NCI-H524 (cell line): ENCODE data around the gene GNPTG.

ENCODE experiments used
- DNase-seq, 2 experiments: peaks; one replicate each; lab custom pipeline; 2025; lab: John Stamatoyannopoulos, UW

The GNPTG gene

DNA sequence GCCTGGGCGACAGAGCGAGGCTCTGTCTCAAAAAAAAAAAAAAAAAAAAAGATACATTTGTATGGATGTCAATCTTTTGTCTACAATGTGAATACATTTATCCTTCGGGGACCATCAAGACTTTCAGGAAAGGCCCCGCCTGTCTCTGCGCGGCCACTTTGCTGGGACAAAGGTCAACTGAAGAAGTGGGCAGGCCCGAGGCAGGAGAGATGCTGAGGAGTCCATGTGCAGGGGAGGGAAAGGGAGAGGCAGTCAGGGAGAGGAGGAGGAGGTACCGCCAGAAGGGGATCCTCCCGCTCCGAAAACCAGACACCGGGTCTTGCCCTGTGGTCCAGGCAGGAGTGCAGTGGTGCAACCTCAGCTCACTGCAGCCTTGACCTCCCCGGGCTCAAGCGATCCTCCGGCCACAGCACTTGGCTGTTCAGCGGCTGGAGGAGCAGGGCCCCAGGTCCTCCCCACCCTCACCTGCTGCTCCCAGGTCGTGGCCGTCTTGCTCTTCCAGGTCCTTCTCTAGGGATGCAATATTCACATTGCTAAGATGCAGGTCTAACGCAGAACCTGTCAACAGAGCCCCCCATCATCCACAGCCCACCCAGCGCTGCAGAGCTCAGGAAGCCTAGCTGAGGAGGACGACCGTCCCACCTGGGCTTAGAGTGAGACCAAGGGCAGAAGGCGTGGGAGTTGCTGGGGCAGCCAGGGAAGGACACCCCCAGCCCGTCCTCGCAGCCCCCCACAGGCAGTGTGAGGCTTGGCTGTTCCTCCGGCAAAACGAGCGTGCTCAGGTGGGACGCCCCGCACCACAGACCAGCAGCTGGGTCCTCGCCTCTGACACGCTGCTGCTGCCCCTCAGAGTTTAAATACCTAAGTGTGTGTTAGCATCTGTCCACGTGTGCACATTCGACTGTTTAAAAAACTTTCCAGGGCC lies 19.6 kb downstream of the GNPTG start:
- DNase-seq, result no peak

DNA sequence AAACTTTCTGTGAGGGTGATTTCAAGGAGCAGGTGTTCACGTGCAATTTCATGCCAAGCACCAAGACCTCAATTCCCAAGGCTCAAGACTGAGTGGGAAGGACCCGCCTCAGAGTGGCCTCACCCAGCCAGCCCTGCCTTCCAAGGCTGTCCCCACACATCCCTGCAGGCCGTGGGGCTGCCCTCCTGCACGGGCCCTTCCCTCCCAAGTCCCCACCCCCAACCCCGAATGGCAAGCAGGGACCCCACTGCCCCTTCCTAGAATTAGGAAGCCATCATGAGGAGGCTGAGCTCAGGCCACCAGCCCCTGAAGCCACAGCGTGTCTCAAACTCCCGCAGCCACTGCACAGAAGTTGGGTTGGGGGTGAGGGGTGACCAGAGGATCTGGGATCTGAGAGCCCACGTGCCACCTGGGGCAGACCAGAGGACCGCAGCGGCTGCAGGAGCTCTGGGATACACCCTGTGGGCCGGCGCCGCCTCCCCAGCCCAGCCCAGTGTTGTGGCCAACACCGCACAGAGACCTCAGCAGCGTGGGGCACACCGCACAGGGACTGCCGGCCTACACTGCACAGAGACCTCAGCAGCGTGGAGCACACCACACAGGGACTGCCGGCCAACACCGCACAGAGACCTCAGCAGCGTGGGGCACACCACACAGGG lies 20.7 kb downstream of the GNPTG start:
- no peak for DNase-seq

DNA sequence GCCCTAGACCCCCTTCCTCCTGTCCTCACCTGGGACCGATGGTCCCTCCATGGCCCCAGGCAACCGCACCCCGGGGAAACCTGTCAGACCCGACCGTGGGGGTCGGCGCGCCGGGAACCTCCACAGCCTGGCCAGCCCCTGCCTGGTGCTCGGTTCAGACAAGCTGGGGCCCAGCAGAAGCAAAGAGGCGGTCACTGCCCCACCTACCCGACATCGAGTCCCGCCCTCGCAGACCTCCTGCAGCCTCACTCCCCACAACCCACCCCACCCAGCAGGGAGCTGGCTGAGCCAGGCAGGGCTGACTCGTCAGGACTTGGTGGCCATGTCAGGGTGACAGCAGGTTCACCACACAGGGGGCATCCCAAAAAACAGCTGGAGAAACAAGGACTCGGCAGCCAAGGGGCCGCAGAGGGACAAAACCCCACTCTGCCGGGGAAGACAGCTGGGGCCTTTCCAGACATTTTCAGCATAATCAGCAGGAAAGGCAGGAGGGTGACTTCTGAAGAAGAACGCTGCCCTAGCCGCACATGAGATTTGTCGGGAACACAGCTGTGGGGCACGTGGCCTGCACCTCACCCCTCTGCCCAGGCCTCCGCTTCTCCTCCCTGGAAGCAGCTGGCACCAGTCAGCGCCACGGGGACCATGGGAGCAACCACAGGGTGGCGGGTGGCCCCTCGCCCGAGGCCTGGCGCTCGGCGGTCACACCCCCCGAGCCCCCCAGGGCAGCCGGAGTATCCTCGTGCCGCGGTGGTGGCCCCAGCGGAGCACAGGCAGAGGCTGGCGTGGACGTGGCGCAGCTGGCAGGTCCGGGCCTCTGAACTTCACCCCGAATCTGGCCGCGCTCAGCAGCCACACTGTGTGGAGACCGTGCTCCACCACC lies 22.9 kb downstream of the GNPTG start:
- DNase-seq, result no peak

DNA sequence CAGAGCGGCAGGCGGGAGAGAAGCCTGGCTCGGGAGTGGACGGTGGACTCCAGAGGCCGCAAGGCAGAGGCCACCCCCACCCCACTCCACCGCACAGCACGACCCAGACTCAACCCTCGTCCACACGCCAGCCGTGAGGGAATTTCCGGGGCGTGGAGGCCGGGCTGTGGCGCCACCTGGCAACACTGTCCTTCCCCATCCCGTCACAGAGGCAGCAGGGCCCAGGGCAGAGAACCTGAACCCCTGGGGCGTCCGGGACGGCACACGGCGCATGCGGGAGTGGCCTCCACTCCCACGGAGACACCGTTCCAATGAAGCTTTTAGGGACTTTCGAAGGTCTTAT lies 23.5 kb downstream of the GNPTG start:
- DNase-seq, result no peak

DNA sequence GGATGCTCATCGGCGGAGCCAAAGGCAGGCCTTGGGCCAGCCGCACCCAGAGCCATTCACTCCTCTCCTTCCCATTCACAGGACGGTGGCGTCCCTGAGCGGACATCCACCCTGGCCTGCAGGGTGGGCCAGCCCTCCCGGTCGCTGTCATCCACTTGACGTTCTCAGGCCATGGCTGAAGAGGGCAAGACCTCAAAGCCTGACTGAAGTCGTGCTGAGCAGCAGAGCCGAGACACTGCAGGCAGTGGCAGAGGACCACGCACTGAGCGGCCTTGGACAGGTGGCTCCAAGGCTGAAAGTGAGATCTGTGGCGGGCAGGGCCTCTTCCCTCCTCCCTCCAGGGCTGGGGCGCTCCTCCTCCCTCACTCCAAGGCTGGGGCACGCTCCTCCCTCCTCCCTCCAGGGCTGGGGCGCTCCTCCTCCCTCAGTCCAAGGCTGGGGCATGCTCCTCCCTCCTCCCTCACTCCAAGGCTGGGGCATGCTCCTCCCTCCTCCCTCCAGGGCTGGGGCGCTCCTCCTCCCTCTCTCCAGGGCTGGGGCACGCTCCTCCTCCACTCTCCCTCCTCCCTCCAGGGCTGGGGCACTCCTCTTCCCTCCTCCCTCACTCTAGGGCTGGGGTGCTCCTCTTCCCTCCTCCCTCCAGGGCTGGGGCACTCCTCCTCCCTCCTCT lies 24.1 kb downstream of the GNPTG start:
- no peak for DNase-seq

DNA sequence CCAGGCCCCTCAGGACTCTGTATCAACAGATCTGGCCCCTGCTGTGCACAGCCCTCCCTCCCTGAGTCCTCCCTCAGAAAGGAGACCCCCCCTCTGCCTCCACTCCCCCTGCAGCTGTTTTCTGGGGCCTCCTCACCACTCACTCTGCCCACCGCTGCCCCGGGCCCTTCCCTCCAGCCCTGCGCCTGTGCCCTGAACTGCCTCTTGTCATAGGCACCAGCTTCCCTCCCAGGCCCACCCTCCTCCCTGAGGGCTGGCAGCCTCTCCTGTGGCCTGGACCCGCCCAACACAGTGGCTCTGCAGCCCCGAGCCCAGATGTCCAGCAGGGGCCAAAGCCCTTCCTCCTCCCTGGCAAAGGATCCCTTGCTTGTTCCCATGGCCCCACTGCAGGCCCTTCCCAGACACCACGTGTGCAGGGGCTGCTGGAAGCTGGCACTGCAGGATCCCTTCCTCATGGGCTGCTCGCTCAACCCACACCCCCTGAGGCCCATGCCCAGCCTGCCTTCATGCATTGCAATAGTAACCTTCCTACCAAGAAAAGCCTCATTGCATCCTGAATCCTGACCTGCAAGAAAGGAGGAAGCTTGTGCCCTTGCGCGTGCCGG lies 25.8 kb downstream of the GNPTG start:
- no peak for DNase-seq

DNA sequence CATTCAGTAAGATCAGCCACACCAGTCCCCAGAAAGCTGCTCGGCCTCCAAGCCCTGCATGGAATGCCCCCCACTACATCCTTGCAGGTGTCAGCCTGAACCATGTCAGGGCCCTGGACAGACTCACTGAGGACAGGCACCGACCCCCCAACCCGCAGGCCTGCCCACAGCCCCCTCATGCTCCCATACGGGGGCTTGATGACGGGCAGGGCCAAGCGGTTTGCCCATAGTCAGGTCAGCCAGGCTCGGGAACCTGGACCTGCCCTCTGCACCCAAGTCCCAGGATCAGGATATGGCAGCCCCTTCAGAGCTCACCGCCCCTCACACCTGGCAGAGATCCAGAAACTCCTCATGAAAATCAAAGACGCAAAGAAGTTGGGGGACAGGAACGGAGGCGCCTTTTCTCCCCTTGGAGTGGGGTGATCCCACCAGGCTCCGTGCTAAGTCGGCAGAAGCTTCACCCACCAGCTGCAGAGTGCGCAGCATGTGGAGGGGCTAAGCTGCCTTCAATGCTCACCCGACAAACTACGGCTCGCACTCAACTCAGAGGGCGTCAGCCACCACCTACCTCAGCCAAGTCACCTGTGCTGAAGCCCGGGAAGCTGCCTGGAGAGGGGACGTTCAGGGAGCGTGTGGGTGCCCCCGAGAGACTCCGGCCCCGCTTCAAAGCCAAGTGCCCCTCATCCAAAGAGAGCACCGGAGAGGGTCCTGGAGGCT lies 26.5 kb downstream of the GNPTG start:
- DNase-seq, result no peak

DNA sequence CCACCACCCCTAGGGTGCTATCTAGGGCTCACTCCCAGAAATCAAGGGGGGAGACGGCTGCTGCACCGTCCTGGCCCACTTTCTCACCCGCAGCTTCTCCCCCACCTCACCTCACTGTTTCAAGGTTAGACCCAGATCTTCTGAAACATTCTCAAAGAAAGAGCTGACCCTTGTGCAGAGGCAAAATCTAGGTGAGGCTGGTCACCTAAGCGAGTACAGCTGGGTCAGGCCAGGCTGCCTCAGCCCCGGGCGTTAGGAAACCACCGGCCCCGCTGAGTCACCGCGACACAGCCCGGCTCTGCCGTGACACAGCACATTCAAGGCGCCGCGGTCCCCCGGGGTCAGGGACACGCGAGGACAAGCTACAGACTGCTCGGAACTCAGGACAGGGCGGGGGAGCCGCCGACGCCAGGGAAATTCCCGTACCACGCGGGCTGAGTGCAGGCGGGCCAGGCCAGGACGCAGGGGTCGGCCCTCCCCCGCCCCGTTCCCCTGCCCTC lies 27.1 kb downstream of the GNPTG start:
- DNase-seq, result no peak

DNA sequence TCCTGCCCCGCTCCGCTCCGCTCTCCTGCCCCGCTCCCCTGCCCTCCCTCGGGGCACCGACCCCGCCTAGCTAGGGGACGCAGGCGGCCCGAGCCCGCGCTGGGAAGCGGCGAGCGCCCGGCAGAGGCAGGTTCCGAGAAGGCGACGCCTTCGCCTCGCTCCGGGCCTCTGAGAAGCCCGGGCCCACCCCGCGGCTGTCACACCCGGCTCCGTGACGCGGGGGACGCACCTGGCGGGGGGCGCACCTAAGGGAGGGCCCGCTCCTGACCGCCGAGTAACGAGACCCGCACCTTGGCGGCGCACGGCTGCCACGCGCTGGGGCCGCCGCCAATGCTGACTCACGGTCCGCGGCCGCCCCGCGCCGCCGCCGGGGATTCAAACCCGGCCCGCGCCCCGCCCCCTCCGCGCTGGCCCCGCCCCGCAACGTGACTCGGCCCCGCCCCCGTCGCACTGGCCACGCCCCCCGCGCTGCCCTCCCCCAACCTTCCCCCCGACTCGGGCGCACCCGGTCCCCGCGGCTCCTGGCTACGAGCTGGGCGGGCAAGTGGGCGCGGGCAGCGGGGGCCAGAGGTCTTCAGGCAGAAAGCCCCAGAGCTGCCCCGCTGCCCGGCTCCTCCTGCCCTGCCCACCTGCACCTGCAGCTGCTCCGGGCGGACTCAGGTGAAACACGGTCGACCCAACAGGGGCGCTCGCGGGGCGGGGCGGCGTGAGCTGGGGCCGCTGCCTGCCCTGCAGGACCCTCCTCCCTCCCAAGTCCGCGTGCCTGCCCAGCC lies 27.8 kb downstream of the GNPTG start:
- peak; percentile 8 to 35 for DNase-seq

DNA sequence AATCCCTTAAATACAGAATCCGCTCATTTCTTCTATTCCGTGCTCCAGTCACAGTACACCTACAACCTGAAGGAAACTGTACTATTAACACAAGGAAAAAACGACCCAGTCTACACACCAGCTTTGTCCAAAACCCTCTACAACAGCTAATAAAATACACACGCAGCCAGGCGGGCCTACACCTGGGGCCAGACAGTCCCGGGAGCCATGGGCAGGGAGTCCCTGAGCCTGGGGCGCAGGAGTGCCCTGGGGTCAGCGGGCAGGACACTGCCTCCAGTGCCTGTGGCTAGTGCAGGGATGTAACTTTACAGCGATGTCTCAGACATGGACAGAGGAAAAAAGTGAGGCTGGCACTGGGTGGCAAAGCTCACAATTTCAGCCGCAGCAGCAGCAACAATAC lies 28.5 kb downstream of the GNPTG start:
- no peak for DNase-seq

DNA sequence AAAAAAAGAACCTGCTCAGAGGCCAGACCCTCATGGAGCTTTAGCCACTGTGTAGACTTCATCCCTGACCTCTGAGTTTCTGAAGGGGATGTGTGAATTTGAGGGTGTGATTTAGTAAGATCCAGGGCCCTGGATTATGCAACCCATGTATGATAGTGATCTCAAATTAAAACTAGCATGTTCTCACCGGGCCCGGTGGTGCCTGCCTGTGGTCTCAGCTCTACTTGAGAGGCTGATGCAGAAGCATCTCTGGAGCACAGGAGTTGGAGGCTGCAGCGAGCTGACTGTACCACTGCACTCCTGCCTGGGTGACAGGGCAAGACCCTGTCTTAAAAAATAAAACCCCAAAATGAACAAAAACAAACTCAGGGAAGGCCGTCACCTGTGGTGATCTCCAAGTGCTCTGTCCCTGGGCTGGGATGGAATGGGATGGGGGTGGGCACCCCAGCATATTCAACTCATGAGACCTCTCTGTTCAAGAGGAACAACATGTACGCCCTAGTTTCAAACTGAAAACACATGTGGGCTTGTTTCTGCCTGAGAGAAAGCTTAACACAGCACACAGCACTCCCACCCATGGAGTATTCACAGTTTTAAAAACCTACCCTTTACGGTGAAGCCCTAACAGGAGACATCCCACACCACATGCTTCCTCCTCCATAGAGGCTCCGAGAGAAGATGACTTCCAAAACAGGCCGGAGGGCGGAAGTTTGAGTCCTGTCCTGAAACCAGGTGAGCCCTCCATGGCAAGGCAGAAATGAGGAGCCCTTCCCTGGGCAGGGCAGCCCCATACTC lies 30.1 kb downstream of the GNPTG start:
- DNase-seq, result no peak

DNA sequence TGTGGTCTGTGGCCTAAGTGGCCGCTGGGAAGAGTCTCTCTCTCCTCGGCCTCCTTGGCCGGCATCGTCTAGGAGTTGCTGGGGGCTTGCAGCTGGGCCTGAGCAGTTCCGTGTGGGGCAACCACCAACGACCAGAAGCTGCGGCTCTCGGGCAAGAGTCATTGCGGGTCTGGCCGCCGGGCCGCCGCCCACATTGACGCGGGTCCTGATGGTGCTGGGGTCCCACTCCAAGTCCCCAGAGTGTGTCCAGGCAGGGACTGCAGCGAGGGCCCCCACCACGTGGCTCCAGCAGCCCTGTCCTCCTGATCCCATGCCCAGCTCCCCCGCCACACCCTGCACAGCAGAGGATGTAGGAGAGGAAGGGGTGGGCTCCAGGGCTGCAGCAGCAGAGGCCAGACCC lies 31.8 kb downstream of the GNPTG start:
- DNase-seq, result no peak

DNA sequence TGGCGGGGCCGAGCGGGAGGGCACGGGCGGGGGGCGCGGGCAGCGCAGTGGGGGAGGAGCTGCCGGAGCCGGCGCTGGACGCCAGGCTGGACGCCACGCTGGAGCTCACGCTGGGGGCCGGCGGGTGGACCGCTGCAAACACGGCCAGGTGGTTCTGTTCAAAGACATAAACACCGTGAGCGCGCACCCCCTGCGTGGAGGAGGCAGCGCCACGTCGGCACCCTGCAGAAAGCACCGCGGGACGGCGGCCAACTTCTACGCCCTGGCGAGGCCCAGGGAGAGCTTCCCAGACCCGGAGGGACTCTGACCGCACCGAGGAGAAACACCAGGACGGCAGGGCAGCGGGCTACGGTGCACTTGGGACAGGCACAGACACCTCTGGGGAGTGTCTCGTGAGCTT lies 33.5 kb downstream of the GNPTG start:
- no peak for DNase-seq

DNA sequence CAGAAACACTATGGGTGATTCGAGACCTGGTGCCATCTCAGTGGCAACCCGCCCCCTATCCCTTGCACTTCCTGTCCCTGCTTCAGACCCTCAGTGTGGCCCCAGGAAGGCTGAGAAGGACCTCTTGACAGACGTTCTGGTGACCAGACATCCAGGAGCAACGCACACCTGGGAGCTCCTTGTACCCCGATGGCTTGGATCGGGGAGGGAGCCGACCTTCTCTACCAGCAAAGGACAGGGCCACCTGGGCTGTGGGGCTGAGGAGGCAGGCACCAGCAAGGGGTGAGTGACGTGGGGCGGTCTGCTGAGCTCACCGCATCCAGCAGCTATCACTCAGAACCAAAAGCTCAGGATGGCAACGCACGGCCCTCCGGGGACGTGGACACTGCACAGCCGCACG lies 35.6 kb downstream of the GNPTG start:
- no peak for DNase-seq

DNA sequence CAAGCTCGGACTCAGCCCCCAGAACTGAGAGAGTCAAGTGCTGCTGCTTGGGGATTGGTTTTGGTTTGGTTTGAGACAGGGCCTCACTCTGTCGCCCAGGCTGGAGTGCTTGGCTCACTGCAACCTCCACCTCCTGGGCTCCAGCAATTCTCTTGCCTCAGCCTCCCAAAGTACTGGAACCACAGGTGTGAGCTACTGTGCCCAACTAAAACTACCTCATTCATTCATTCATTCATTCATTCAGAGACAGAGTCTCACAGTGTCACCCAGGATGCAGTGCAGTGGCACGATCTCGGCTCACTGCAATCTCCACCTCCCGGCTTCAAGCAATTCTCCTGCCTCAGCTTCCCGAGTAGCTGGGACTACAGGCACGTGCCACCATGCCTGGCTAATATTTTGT lies 38.0 kb downstream of the GNPTG start:
- no peak for DNase-seq

DNA sequence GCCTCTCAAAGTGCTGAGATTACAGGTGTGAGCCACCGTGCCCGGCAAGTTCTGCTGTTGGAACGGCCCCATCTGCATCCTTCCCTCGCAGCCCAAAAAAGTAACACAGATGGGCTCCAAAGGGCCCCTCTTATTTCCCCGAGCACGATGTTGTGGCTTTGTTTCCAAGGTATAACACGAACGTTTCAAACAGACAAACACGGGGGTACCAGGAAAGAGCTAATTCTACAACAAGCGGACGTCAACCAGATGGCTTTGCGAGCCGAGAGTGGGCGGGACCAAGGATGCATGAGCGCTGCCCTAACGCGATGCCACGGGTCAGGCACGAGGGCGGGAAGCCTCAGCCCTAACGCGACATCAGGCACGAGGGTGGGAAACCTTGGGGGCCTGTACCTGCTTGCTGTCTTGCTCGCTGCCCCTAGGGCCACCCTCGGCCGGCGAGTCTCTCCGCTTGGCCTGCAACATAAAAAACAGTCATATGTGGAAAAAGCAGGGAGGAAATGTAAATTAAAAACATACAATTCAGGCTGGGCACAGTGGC lies 38.6 kb downstream of the GNPTG start:
- no peak for DNase-seq

DNA sequence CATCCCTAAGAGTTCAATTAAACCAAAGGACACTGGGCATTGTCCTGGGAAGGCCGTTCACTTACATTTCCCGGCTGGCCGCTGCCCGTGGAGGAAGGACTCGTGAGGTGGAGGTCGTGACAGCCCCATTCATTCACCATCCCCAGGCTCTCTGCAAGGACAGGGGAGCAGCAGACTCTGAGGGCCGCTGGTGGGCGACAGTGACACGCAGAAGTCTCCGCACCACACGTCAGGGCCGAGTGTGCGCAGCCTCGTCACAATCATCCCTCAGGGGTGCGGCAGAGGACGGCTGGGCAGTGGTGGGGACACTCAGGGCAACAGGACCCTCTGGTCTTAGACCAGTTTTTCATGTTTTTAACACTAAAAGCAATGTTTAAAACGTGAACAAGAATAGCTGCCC lies 41.1 kb downstream of the GNPTG start:
- DNase-seq, result no peak

DNA sequence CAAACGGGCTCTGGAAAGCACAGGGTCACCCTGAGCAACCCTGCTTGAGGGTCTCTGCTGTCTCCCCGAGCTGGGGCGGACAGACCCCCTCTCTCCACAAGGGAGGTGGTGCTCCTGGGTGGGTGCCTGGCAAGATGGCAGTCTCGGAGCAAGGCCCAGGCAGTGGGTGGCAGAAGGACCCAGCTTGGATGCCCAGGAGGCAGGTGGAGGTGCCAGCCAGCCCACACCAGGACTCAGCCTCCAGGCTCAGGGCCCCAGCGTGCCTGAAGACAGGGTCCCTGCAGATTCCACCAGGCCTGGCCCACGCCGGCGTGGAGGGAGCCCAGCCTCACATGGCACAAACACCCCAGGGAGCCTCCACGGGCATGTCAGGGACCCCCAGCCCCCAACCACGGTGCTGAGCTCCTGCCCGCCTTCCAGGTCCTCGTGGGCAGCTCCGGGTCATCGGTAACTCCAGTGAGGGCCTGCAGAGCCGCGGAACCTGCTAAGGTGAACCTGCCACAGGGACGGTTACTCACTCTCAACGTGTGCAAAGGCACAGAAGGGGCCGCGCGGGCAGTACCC lies 42.0 kb downstream of the GNPTG start:
- no peak for DNase-seq
